WTC11 (cell line): ENCODE measurements around the gene RPP14. TPM values are rescaled to one million over a fixed set of nuclear protein-coding genes. Genes with fewer than 3 reads are reported as not detected.

Source experiments
- ATAC-seq: fragments of 200-7000 bp; cut with Tn5 transposase; 2 replicates; pipeline ENCODE4 v1.10.0; 2021; ENCODE audit warnings: mild to moderate bottlenecking, moderate library complexity
- CTCF ChIA-PET: fragments of 300-600 bp; sonication (Branson Sonifier 250); formaldehyde crosslinking; loops from one replicate; lab custom pipeline; 2021; ENCODE audit warnings: antibody characterized with exemption; lab: Charles Lee
- POLR2A ChIA-PET: fragments of 350-600 bp; sonication (Branson Sonifier 250); formaldehyde crosslinking; loops from one replicate; lab custom pipeline; 2021; ENCODE audit warnings: antibody characterized with exemption; lab: Charles Lee
- DNase-seq: peaks from one replicate; pipeline ENCODE4 v3.0.0; 2021; ENCODE audit warnings: low spot score
- H3K27ac Mint-ChIP-seq: 2 replicates; pipeline ENCODE4 v1.8.0; 2021; ENCODE audit warnings: mixed read lengths
- H3K27me3 Mint-ChIP-seq: 2 replicates; pipeline ENCODE4 v1.8.0; 2021; ENCODE audit warnings: low read depth, mild to moderate bottlenecking, moderate library complexity, mixed read lengths
- H3K36me3 Mint-ChIP-seq: 2 replicates; pipeline ENCODE4 v1.8.0; 2021; ENCODE audit warnings: mixed read lengths
- H3K4me1 Mint-ChIP-seq: 2 replicates; pipeline ENCODE4 v1.8.0; 2022; ENCODE audit warnings: mixed read lengths
- H3K4me3 Mint-ChIP-seq: 2 replicates; pipeline ENCODE4 v1.8.0; 2021; ENCODE audit warnings: mild to moderate bottlenecking, moderate library complexity, mixed read lengths
- H3K9me3 Mint-ChIP-seq: 2 replicates; pipeline ENCODE4 v1.8.0; 2021; ENCODE audit warnings: mixed read lengths
- AFF4 ChIP-seq: sonication (generic); formaldehyde crosslinking; IDR thresholded peaks from 2 replicates; pipeline ENCODE4 v1.8.1; 2023; ENCODE audit warnings: mild to moderate bottlenecking, missing genetic modification reagents, borderline replicate concordance
- ESRRA ChIP-seq: sonication (generic); formaldehyde crosslinking; IDR thresholded peaks from 2 replicates; pipeline ENCODE4 v1.8.1; 2022; ENCODE audit warnings: mild to moderate bottlenecking, missing genetic modification reagents, borderline replicate concordance
- ETV6 ChIP-seq: sonication (generic); formaldehyde crosslinking; IDR thresholded peaks from 2 replicates; pipeline ENCODE4 v1.8.1; 2022; ENCODE audit warnings: mild to moderate bottlenecking, missing genetic modification reagents
- FOXK1 ChIP-seq: sonication (generic); formaldehyde crosslinking; IDR thresholded peaks from 2 replicates; pipeline ENCODE4 v1.8.0; 2022; ENCODE audit warnings: mild to moderate bottlenecking, moderate library complexity, missing genetic modification reagents
- FOXP1 ChIP-seq: sonication (generic); formaldehyde crosslinking; IDR thresholded peaks from 2 replicates; pipeline ENCODE4 v1.8.0; 2022; ENCODE audit warnings: missing genetic modification reagents, mild to moderate bottlenecking, moderate library complexity, borderline replicate concordance
- GABPB1 ChIP-seq: sonication (generic); formaldehyde crosslinking; IDR thresholded peaks from 2 replicates; pipeline ENCODE4 v1.8.1; 2023; ENCODE audit warnings: mild to moderate bottlenecking, missing genetic modification reagents
- IRF1 ChIP-seq: sonication (generic); formaldehyde crosslinking; IDR thresholded peaks from 2 replicates; pipeline ENCODE4 v1.8.0; 2023; ENCODE audit warnings: missing genetic modification reagents
- JAZF1 ChIP-seq: fragments of 250-450 bp; sonication (Bioruptor Pico); IDR thresholded peaks from 2 replicates; pipeline ENCODE4 v1.9.0; 2021; ENCODE audit warnings: moderate library complexity, mild to moderate bottlenecking, inconsistent platforms
- JUN ChIP-seq: sonication (generic); formaldehyde crosslinking; IDR thresholded peaks from 2 replicates; pipeline ENCODE4 v1.8.0; 2023; ENCODE audit warnings: mild to moderate bottlenecking, missing genetic modification reagents
- MAX ChIP-seq: sonication (generic); formaldehyde crosslinking; IDR thresholded peaks from 2 replicates; pipeline ENCODE4 v1.8.0; 2022; ENCODE audit warnings: mild to moderate bottlenecking, missing genetic modification reagents
- MYBL2 ChIP-seq: sonication (generic); formaldehyde crosslinking; IDR thresholded peaks from 2 replicates; pipeline ENCODE4 v1.8.1; 2023; ENCODE audit warnings: mild to moderate bottlenecking, moderate library complexity, missing genetic modification reagents
- NR2C2 ChIP-seq: sonication (generic); formaldehyde crosslinking; IDR thresholded peaks from 2 replicates; pipeline ENCODE4 v1.8.0; 2022; ENCODE audit warnings: mild to moderate bottlenecking, missing genetic modification reagents
- OVOL2 ChIP-seq: fragments of 250-450 bp; sonication (Bioruptor Pico); IDR thresholded peaks from 2 replicates; pipeline ENCODE4 v1.9.0; 2021; ENCODE audit warnings: mild to moderate bottlenecking, borderline replicate concordance
- ZBTB43 ChIP-seq: sonication (generic); formaldehyde crosslinking; IDR thresholded peaks from 2 replicates; pipeline ENCODE4 v1.8.1; 2023; ENCODE audit warnings: mild to moderate bottlenecking, missing genetic modification reagents
- ZNF396 ChIP-seq: fragments of 250-450 bp; sonication (Bioruptor Pico); IDR thresholded peaks from 2 replicates; pipeline ENCODE4 v1.8.0; 2021; ENCODE audit warnings: mild to moderate bottlenecking, moderate library complexity, borderline replicate concordance
- total RNA-seq: library from RNA; stranded (reverse); gene quantifications from 3 replicates; pipeline ENCODE4 v1.2.3, GENCODE V29; 2021
- TF ChIP-seq, protein P1 (sequence below): fragments of 250-450 bp; sonication (Bioruptor Pico); IDR thresholded peaks from 2 replicates; pipeline ENCODE4 v1.9.0; 2021; ENCODE audit warnings: mild to moderate bottlenecking
- TF ChIP-seq, protein P2 (sequence below): sonication (generic); formaldehyde crosslinking; IDR thresholded peaks from 2 replicates; pipeline ENCODE4 v1.8.1; 2023; ENCODE audit warnings: mild to moderate bottlenecking, missing genetic modification reagents, moderate library complexity
- TF ChIP-seq, protein P3 (sequence below): sonication (generic); formaldehyde crosslinking; conservative IDR thresholded peaks from 2 replicates; pipeline ENCODE4 v1.8.1; 2022; ENCODE audit warnings: mild to moderate bottlenecking, missing genetic modification reagents
- TF ChIP-seq, protein P4 (sequence below): sonication (generic); formaldehyde crosslinking; IDR thresholded peaks from 2 replicates; pipeline ENCODE4 v1.8.1; 2022; ENCODE audit warnings: low read depth, missing genetic modification reagents, borderline replicate concordance

Gene RPP14
- total RNA-seq, 1 experiment from 2014 or later = 17.9 TPM

DNA sequence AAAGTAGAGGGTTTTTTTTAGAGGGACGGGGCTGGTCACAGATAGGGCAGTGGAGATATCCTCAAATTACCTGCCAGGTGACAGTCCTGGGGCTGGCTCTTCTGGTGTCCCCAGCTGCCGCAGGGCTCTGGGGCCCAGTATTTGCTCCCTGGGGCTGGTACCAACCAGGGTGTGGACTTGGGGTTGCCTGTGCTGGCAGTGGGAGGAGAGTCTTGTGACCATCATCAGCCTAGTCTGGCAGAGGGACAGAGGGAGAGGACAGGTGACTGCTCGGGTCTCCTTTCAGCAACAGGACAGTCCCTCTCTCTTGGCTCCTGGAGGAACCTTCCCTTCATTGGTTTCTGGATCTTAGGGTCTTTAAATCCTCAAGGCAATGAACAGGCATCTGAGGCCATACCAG lies 7.9 kb upstream of the RPP14 start:
- Mint-ChIP-seq H3K4me3 (no peak overlapping the region), H3K4me1 (peaks cover 9% of the 10 kb centered on the region), H3K27ac (no peak overlapping the region), H3K9me3 (peaks cover 4% of the 10 kb centered on the region; the same call in 1 of the 2 replicates), H3K27me3 (peaks cover 14% of the 10 kb centered on the region), H3K36me3 (no peaks in the 10 kb centered on the region)
- ChIA-PET CTCF (interaction anchor here (2.3 to 7.9 kb wide), 5 partner anchors 9 to 120 kb away, joined by 14 to 126 read pairs (median 30); partner anchors contain the start of genes HTD2 and RPP14), POLR2A (no interaction called here)
- DNase-seq (no peak), ATAC-seq (no peak)
- TF ChIP-seq ZNF396 (CRISPR knock-in tag) (no peak), FOXK1 (CRISPR knock-in tag) (no peak), OVOL2 (no peak), MYBL2 (CRISPR knock-in tag) (no peak), FOXP1 (CRISPR knock-in tag) (no peak), JAZF1 (no peak), AFF4 (no peak), GABPB1 (CRISPR knock-in tag) (no peak), ESRRA (CRISPR knock-in tag) (no peak), NR2C2 (CRISPR knock-in tag) (no peak), ZBTB43 (CRISPR knock-in tag) (no peak), IRF1 (CRISPR knock-in tag) (no peak), MAX (CRISPR knock-in tag) (no peak), ETV6 (CRISPR knock-in tag) (no peak), JUN (CRISPR knock-in tag) (no peak)
- TF ChIP-seq, protein P1, sequence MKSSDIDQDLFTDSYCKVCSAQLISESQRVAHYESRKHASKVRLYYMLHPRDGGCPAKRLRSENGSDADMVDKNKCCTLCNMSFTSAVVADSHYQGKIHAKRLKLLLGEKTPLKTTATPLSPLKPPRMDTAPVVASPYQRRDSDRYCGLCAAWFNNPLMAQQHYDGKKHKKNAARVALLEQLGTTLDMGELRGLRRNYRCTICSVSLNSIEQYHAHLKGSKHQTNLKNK (CRISPR knock-in tag) = no peak
- TF ChIP-seq, protein P2, sequence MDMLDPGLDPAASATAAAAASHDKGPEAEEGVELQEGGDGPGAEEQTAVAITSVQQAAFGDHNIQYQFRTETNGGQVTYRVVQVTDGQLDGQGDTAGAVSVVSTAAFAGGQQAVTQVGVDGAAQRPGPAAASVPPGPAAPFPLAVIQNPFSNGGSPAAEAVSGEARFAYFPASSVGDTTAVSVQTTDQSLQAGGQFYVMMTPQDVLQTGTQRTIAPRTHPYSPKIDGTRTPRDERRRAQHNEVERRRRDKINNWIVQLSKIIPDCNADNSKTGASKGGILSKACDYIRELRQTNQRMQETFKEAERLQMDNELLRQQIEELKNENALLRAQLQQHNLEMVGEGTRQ (CRISPR knock-in tag) = no peak
- TF ChIP-seq, protein P3, sequence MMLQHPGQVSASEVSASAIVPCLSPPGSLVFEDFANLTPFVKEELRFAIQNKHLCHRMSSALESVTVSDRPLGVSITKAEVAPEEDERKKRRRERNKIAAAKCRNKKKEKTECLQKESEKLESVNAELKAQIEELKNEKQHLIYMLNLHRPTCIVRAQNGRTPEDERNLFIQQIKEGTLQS (CRISPR knock-in tag) = no peak
- TF ChIP-seq, protein P4, sequence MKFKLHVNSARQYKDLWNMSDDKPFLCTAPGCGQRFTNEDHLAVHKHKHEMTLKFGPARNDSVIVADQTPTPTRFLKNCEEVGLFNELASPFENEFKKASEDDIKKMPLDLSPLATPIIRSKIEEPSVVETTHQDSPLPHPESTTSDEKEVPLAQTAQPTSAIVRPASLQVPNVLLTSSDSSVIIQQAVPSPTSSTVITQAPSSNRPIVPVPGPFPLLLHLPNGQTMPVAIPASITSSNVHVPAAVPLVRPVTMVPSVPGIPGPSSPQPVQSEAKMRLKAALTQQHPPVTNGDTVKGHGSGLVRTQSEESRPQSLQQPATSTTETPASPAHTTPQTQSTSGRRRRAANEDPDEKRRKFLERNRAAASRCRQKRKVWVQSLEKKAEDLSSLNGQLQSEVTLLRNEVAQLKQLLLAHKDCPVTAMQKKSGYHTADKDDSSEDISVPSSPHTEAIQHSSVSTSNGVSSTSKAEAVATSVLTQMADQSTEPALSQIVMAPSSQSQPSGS = no peak
